Stomach smooth muscle (tissue), 2 donors: ENCODE results near the gene UQCR11.

ENCODE experiments used
- H3K27ac ChIP-seq: one replicate; pipeline ENCODE4 v1.7.0; 2013; ENCODE audit warnings: mild to moderate bottlenecking, low read length, inconsistent platforms
- H3K27me3 ChIP-seq, 2 donors: one replicate each; pipeline ENCODE4 v1.7.0; 2013; ENCODE audit warnings: low read length in 2 of 2; ENCODE audit not compliant: insufficient read depth in 2 of 2, control insufficient read depth in 1 of 2
- H3K36me3 ChIP-seq, 2 donors: one replicate each; pipeline ENCODE4 v1.7.0; 2013; ENCODE audit warnings: low read length in 2 of 2; ENCODE audit not compliant: control insufficient read depth in 2 of 2, insufficient read depth in 2 of 2
- H3K4me1 ChIP-seq: one replicate; pipeline ENCODE4 v1.7.0; 2013; ENCODE audit warnings: low read length; ENCODE audit not compliant: control insufficient read depth, insufficient read depth
- H3K4me3 ChIP-seq, 2 donors: one replicate each; pipeline ENCODE4 v1.7.0; 2013; ENCODE audit warnings: low read length in 2 of 2
- H3K9ac ChIP-seq, 2 donors: one replicate each; pipeline ENCODE4 v1.7.0; 2013; ENCODE audit warnings: low read length in 2 of 2, mild to moderate bottlenecking in 1 of 2
- H3K9me3 ChIP-seq, 2 donors: one replicate each; pipeline ENCODE4 v1.7.0; 2013; ENCODE audit warnings: low read length in 2 of 2; ENCODE audit not compliant: control insufficient read depth in 2 of 2
- donor health status: healthy.
- donor health status: Pancreatic carcinoma.

The UQCR11 gene

GRCh38 chr19:1622541-1622940, 17.3 kb upstream of the UQCR11 start:
- Histone ChIP-seq H3K9me3 (no peaks in the 10 kb centered on the region), H3K4me1 (no peaks in the 10 kb centered on the region), H3K4me3 (no peak overlapping the region), H3K36me3 (peaks cover 0 to 16% of the 10 kb centered on the region in 2 donors), H3K9ac (no peak overlapping the region), H3K27me3 (no peaks in the 10 kb centered on the region), H3K27ac (no peak overlapping the region)

DNA sequence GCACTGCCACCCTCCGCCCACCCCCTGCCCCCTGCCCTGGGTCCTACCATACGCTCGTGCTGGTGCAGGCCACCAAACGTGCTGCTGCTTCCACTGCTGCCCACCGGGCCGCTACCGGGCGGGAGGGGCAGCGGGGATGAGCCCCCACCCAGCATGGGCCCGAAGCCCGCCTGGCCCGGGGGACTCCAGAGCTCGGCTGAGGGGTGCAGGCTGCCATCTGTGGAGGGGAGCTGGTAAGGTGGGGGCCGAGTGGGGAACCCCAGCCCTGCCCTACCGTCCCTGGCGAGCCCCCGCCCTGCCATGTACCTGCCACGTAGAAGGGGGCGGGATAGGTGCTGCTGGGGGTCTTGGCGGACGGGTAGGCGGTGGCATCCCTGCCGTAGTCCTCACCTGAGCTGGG, 16.7 kb upstream of the UQCR11 start:
- H3K9me3 ChIP-seq, result no peaks in the 10 kb centered on the region
- no peak overlapping the region for H3K27ac ChIP-seq
- no peaks in the 10 kb centered on the region for H3K27me3 ChIP-seq
- H3K36me3 ChIP-seq, result peaks cover 0 to 16% of the 10 kb centered on the region in 2 donors
- no peak overlapping the region for H3K4me3 ChIP-seq
- no peak overlapping the region for H3K9ac ChIP-seq
- H3K4me1 ChIP-seq, result no peaks in the 10 kb centered on the region

DNA sequence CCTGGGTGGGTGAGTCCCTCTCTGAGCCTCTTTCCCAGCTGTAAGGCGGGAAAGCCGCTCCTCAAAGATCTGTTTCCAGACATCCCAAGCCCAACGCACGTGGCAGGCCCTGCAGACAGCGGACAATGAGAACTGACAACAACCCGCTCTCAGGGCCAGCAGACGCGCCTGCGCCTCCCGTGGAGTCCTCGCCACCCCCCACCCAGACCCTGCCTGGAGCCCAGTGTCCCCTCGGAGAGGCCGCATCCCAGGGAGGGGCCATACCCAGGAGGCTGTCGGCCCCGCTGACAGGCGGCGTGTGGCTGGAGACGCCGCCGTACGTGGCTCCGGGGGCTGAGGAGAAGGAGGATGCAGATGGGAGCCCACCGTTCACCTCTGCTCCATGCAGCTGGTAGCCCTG, 16.3 kb upstream of the UQCR11 start:
- no peaks in the 10 kb centered on the region for H3K4me1 ChIP-seq
- no peaks in the 10 kb centered on the region for H3K9me3 ChIP-seq
- no peak overlapping the region for H3K9ac ChIP-seq
- H3K27me3 ChIP-seq, result no peaks in the 10 kb centered on the region
- H3K27ac ChIP-seq, result no peak overlapping the region
- H3K4me3 ChIP-seq, result no peak overlapping the region
- peaks cover 0 to 16% of the 10 kb centered on the region in 2 donors for H3K36me3 ChIP-seq

DNA sequence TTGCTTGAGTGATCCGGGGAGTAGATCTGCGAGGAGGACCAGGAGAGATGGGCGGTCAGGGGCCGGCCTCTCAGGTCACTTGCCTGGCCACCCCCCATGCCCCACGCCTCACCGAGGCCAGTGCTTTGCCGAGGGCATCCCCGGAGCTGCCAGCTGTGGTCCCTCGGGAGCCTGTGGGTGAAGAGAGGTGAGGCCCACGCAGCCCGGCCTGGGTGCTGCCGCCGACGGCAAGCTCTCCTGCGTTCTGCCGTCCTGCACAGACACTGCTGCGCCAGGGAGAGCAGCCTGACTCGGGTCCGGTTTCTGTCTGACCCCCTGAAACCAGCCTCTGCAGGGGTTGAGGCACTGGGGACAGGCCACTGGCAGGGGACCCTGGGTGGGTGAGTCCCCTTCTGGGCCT, 15.8 kb upstream of the UQCR11 start:
- H3K9ac ChIP-seq, result no peak overlapping the region
- H3K27ac ChIP-seq, result no peak overlapping the region
- no peak overlapping the region for H3K4me3 ChIP-seq
- H3K4me1 ChIP-seq, result no peaks in the 10 kb centered on the region
- H3K9me3 ChIP-seq, result no peaks in the 10 kb centered on the region
- no peaks in the 10 kb centered on the region for H3K27me3 ChIP-seq
- peaks cover 0 to 16% of the 10 kb centered on the region in 2 donors for H3K36me3 ChIP-seq

DNA sequence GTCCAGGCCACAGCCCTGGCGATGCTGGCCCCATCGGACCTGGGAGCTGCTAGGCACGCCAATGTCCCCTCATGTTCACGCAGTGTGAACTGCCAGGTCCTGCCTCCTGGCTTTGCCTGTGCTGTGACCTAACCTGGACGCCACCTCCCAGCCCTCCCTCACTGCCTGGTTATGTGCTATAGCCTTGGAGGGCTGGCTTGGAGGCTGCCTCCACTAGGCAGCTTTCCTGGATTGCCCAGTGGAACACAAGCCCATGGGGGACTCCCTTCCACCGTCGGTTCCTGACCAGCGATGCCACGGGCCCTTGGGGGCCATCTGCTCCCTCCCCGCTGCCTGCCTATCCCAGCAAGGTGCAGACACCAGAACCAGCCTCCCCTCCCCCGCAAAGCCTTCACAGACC, 15.2 kb upstream of the UQCR11 start:
- H3K9me3 ChIP-seq, result no peaks in the 10 kb centered on the region
- peaks cover 3 to 16% of the 10 kb centered on the region in 2 donors for H3K36me3 ChIP-seq
- H3K4me3 ChIP-seq, result no peak overlapping the region
- H3K4me1 ChIP-seq, result no peaks in the 10 kb centered on the region
- H3K27ac ChIP-seq, result no peak overlapping the region
- H3K9ac ChIP-seq, result no peak overlapping the region
- no peaks in the 10 kb centered on the region for H3K27me3 ChIP-seq

DNA sequence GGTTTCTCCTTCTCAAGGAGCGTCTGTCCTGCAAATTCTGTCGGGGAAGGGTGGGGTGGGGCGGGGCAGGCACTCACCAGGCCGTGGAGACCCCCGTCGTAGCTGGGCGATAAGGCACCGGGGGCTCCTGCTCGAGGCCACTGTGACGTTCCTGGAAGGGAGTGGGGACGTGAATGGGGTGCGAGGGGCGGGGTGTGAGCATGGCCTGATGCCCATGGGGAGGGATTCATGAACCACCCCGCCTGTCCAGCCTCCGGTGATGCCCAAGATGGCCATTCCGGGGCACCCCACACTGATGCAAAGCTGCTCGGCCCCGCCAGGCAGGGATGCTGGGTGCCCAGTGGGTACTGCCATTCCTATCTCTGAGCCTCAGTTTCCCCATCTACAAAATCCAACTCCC, 14.4 kb upstream of the UQCR11 start:
- no peak overlapping the region for H3K27ac ChIP-seq
- no peaks in the 10 kb centered on the region for H3K9me3 ChIP-seq
- H3K4me3 ChIP-seq, result no peak overlapping the region
- no peak overlapping the region for H3K9ac ChIP-seq
- H3K36me3 ChIP-seq, result peaks cover 3 to 21% of the 10 kb centered on the region in 2 donors
- H3K4me1 ChIP-seq, result no peaks in the 10 kb centered on the region
- no peaks in the 10 kb centered on the region for H3K27me3 ChIP-seq

- Histone ChIP-seq H3K4me3 (no peak overlapping the region), H3K27me3 (no peaks in the 10 kb centered on the region), H3K9me3 (no peaks in the 10 kb centered on the region), H3K9ac (no peak overlapping the region), H3K36me3 (peaks cover 3 to 25% of the 10 kb centered on the region in 2 donors), H3K4me1 (no peaks in the 10 kb centered on the region), H3K27ac (no peak overlapping the region)
Measured at GRCh38 chr19:1619094-1619439, 13.8 kb upstream of the UQCR11 start.

GRCh38 chr19:1618157-1619093, 13.2 kb upstream of the UQCR11 start:
- Histone ChIP-seq H3K4me1 (no peaks in the 10 kb centered on the region), H3K9ac (no peak overlapping the region), H3K27me3 (no peaks in the 10 kb centered on the region), H3K27ac (no peak overlapping the region), H3K4me3 (no peak overlapping the region), H3K9me3 (no peaks in the 10 kb centered on the region), H3K36me3 (peaks cover 3 to 26% of the 10 kb centered on the region in 2 donors)

DNA sequence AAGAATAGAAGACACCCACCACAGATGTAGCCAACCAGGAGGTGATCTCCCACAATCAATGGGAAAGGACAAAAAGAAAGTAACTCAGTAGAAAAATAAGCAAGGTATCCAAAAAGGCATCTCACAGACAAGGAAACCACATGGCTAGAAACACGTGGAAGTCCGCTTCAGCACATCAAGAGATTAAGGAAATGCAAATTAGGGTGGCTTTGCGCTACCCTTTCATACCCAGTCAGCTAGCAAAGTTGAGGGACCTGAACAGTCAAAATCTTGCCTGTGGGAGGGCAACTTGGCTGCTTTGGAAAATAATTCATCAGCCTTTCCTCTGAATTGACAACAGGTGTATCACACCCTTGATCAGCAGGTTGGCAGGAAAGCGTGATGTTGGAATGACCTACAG, 11.6 kb upstream of the UQCR11 start:
- H3K4me1 ChIP-seq, result no peaks in the 10 kb centered on the region
- no peaks in the 10 kb centered on the region for H3K9me3 ChIP-seq
- H3K9ac ChIP-seq, result no peak overlapping the region
- peaks cover 3 to 38% of the 10 kb centered on the region in 2 donors for H3K36me3 ChIP-seq
- H3K4me3 ChIP-seq, result no peak overlapping the region
- no peak overlapping the region for H3K27ac ChIP-seq
- H3K27me3 ChIP-seq, result no peaks in the 10 kb centered on the region

- no peak overlapping the region for H3K9ac ChIP-seq
- no peak overlapping the region for H3K4me3 ChIP-seq
- no peaks in the 10 kb centered on the region for H3K9me3 ChIP-seq
- no peaks in the 10 kb centered on the region for H3K4me1 ChIP-seq
- no peak overlapping the region for H3K27ac ChIP-seq
- H3K36me3 ChIP-seq, result peaks cover 3 to 39% of the 10 kb centered on the region in 2 donors
- H3K27me3 ChIP-seq, result no peaks in the 10 kb centered on the region
Measured at GRCh38 chr19:1616396-1616795, 11.1 kb upstream of the UQCR11 start.

GRCh38 chr19:1615156-1615765, 10.0 kb upstream of the UQCR11 start:
- Histone ChIP-seq H3K4me1 (no peaks in the 10 kb centered on the region), H3K27ac (no peak overlapping the region), H3K36me3 (peaks cover 3 to 40% of the 10 kb centered on the region in 2 donors), H3K9ac (no peak overlapping the region), H3K9me3 (no peaks in the 10 kb centered on the region), H3K4me3 (no peak overlapping the region), H3K27me3 (no peaks in the 10 kb centered on the region)
